ENCODE data around the gene PATL2. TPM values are rescaled to one million over a fixed set of nuclear protein-coding genes. Genes with fewer than 3 reads are reported as not detected.
A peak's percentile ranks its signal among the peaks of the same experiment; 100 is the strongest.
"Not testable (repeated sequence)": the region's sequence is repeated elsewhere in the genome, so short reads cannot be mapped to it uniquely, and the experiment has no call there.

The PATL2 gene
- total RNA-seq, 2 donors from 2014 or later: 0.26 TPM; not detected in 1

- DNase-seq: no peak
- Histone ChIP-seq H3K36me3 (ENCODE audit: control insufficient read depth, insufficient read depth, low read length) (no peaks in the 10 kb centered on the region), H3K4me1 (ENCODE audit: control insufficient read depth, insufficient read depth, low read length) (no peaks in the 10 kb centered on the region), H3K27me3 (ENCODE audit: control insufficient read depth, insufficient read depth, low read length, poor library complexity, severe bottlenecking) (no peaks in the 10 kb centered on the region), H3K4me3 (ENCODE audit: low read length) (no peak overlapping the region), H3K9ac (ENCODE audit: extremely low read depth, low read length, poor library complexity, severe bottlenecking) (no peak overlapping the region), H3K9me3 (ENCODE audit: control insufficient read depth, low read length) (no peaks in the 10 kb centered on the region), H3K27ac (ENCODE audit: low read depth, low read length) (no peak overlapping the region)
- WGBS, 2 experiments (ENCODE audit: insufficient coverage in 1 of 2, insufficient read length in 1 of 2): 89% methylated on average over 1 to 2 of the region's 2 CpGs
- Mint-ChIP-seq H3K27ac (no peak overlapping the region), H3K4me3 (no peak overlapping the region), H3K27me3 (ENCODE audit: insufficient read depth) (no peaks in the 10 kb centered on the region), H3K9me3 (peaks cover 7% of the 10 kb centered on the region), H3K36me3 (ENCODE audit: low read depth) (no peaks in the 10 kb centered on the region), H3K4me1 (peaks cover 5% of the 10 kb centered on the region)
- no peak for TF ChIP-seq CTCF (conservative IDR thresholded peaks at IDR 0.05)
Observed at GRCh38 chr15:44734839-44735481, 23.8 kb upstream of the PATL2 start.

GRCh38 chr15:44729408-44730127, 18.4 kb upstream of the PATL2 start:
- no peak for DNase-seq
- H3K36me3 Mint-ChIP-seq (ENCODE audit: low read depth): no peaks in the 10 kb centered on the region
- WGBS, 2 experiments (ENCODE audit: insufficient coverage in 1 of 2, insufficient read length in 1 of 2): 7 to 15% methylated on average over 6 to 19 of the region's 21 CpGs
- no peak for TF ChIP-seq CTCF (conservative IDR thresholded peaks at IDR 0.05)
- H3K9ac ChIP-seq (ENCODE audit: extremely low read depth, low read length, poor library complexity, severe bottlenecking): peak overlapping the region; percentile 26
- peak overlapping the region; percentile 88 for H3K4me3 ChIP-seq (ENCODE audit: low read length)
- H3K9me3 Mint-ChIP-seq: no peaks in the 10 kb centered on the region
- peak overlapping the region; percentile 98 for H3K27ac Mint-ChIP-seq
- peak overlapping the region; percentile 66 for H3K27ac ChIP-seq (ENCODE audit: low read depth, low read length)
- no peaks in the 10 kb centered on the region for H3K4me1 ChIP-seq (ENCODE audit: control insufficient read depth, insufficient read depth, low read length)
- no peaks in the 10 kb centered on the region for H3K27me3 Mint-ChIP-seq (ENCODE audit: insufficient read depth)
- H3K36me3 ChIP-seq (ENCODE audit: control insufficient read depth, insufficient read depth, low read length): no peaks in the 10 kb centered on the region
- peaks cover 10% of the 10 kb centered on the region for H3K4me1 Mint-ChIP-seq
- H3K4me3 Mint-ChIP-seq: peak overlapping the region; percentile 85
- H3K27me3 ChIP-seq (ENCODE audit: control insufficient read depth, insufficient read depth, low read length, poor library complexity, severe bottlenecking): no peaks in the 10 kb centered on the region
- H3K9me3 ChIP-seq (ENCODE audit: control insufficient read depth, low read length): no peaks in the 10 kb centered on the region

GRCh38 chr15:44728576-44729407, 17.7 kb upstream of the PATL2 start:
- Mint-ChIP-seq H3K27me3 (ENCODE audit: insufficient read depth) (no peaks in the 10 kb centered on the region), H3K9me3 (no peaks in the 10 kb centered on the region), H3K36me3 (ENCODE audit: low read depth) (no peaks in the 10 kb centered on the region), H3K4me1 (peaks cover 10% of the 10 kb centered on the region), H3K4me3 (peak overlapping the region; percentile 85), H3K27ac (peak overlapping the region; percentile 98)
- no peaks in the 10 kb centered on the region for H3K27me3 ChIP-seq (ENCODE audit: control insufficient read depth, insufficient read depth, low read length, poor library complexity, severe bottlenecking)
- WGBS, 2 experiments (ENCODE audit: insufficient coverage in 1 of 2, insufficient read length in 1 of 2): 0 to 2% methylated on average over 9 to 36 of the region's 36 CpGs
- DNase-seq: peak; percentile 97
- H3K4me3 ChIP-seq (ENCODE audit: low read length): peak overlapping the region; percentile 88
- no peak for TF ChIP-seq CTCF (conservative IDR thresholded peaks at IDR 0.05)
- no peaks in the 10 kb centered on the region for H3K4me1 ChIP-seq (ENCODE audit: control insufficient read depth, insufficient read depth, low read length)
- peak overlapping the region; percentile 26 for H3K9ac ChIP-seq (ENCODE audit: extremely low read depth, low read length, poor library complexity, severe bottlenecking)
- no peaks in the 10 kb centered on the region for H3K36me3 ChIP-seq (ENCODE audit: control insufficient read depth, insufficient read depth, low read length)
- no peaks in the 10 kb centered on the region for H3K9me3 ChIP-seq (ENCODE audit: control insufficient read depth, low read length)
- peak overlapping the region; percentile 90 for H3K27ac ChIP-seq (ENCODE audit: low read depth, low read length)

- not testable (repeated sequence) for H3K9me3 ChIP-seq (ENCODE audit: control insufficient read depth, low read length); H3K27me3 Mint-ChIP-seq (ENCODE audit: insufficient read depth)
Observed at GRCh38 chr15:44728232-44728575, 17.1 kb upstream of the PATL2 start.

More at GRCh38 chr15:44728232-44728575, 17.1 kb upstream of the PATL2 start:
- not testable (repeated sequence) for H3K36me3 Mint-ChIP-seq (ENCODE audit: low read depth); H3K36me3 ChIP-seq (ENCODE audit: control insufficient read depth, insufficient read depth, low read length); H3K9me3 Mint-ChIP-seq; H3K4me1 ChIP-seq (ENCODE audit: control insufficient read depth, insufficient read depth, low read length); H3K27me3 ChIP-seq (ENCODE audit: control insufficient read depth, insufficient read depth, low read length, poor library complexity, severe bottlenecking); DNase-seq
- 89 to 96% methylated on average over 2 to 5 of the region's 5 CpGs for WGBS, 2 experiments (ENCODE audit: insufficient coverage in 1 of 2, insufficient read length in 1 of 2)
- H3K4me3 Mint-ChIP-seq: peak overlapping the region; percentile 85
- H3K4me1 Mint-ChIP-seq: peaks cover 10% of the 10 kb centered on the region
- H3K27ac Mint-ChIP-seq: peak overlapping the region; percentile 98
- peak overlapping the region; percentile 88 for H3K4me3 ChIP-seq (ENCODE audit: low read length)
- peak overlapping the region; percentile 90 for H3K27ac ChIP-seq (ENCODE audit: low read depth, low read length)
- H3K9ac ChIP-seq (ENCODE audit: extremely low read depth, low read length, poor library complexity, severe bottlenecking): peak overlapping the region; percentile 16
